ENCODE measurements around the gene GDAP2. TPM values are rescaled to one million over a fixed set of nuclear protein-coding genes. Genes with fewer than 3 reads are reported as not detected.

Gene GDAP2
- total and polyA plus RNA-seq, 4 donors, result 3.1 to 38.8 (median 18.5) TPM

DNA sequence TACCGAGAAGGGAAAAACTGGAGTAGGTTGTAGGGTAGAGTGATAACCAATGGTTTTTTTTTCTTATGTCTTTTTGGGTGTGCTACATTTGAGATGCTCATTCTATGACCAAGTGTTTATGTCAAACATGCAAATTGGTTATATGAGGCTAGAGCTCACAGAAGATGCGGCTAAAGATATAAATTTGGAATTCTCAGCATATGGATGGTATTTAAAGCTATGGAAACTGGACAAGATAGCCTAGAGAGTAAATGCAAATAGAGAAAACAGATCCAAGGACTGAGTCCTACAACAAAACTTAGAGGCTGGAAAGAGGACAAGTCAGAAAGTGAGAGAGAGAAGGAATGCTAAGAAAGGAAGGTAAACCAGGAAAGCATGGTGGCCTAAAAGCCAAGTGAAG, 7.4 kb downstream of the GDAP2 start:
- intact Hi-C loops (cut with DNase I), result no loop called here
- 96% methylated on average over 2 of the region's 2 CpGs for WGBS, 2 donors
- no peak overlapping the region for H3K27ac ChIP-seq (ENCODE audit: low read depth in 1 of 2, low read length in 2 of 2)

DNA sequence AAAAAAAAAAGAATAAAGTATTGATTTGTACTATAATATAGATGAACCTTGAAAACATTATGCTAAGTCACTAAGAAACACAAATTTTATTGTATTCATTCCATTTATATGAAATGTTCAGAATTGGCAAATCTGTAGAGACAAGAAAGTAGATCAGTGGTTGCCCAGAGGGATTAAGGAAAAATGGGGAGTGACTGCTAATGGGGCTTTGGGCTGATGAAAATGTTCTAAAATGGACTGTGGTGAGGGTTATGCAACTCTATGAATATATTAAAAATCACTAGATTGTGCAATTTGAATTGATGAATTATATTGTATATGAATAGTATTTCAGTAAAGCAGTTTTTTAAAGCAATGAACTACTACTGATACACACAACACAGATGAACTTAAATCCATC, 10.0 kb downstream of the GDAP2 start:
- Histone ChIP-seq H3K27ac (ENCODE audit: low read depth in 1 of 2, low read length in 2 of 2) (no peak overlapping the region), H3K27me3 (ENCODE audit: control insufficient read depth in 1 of 2, insufficient read depth in 2 of 2, low read length in 1 of 2) (no peaks in the 10 kb centered on the region), H3K9me3 (ENCODE audit: control insufficient read depth, low read length) (no peaks in the 10 kb centered on the region), H3K4me1 (ENCODE audit: control insufficient read depth in 1 of 2, insufficient read depth in 2 of 2, low read length in 2 of 2) (no peaks in the 10 kb centered on the region), H3K4me3 (ENCODE audit: low read length in 2 of 2) (no peak overlapping the region), H3K36me3 (ENCODE audit: control insufficient read depth in 1 of 2, insufficient read depth in 2 of 2, low read length in 1 of 2) (peaks cover 0 to 2% of the 10 kb centered on the region in 2 donors)
- DNase-seq (no peak), ATAC-seq (ENCODE audit: low FRiP score) (no peak)
- intact Hi-C loops (cut with DNase I), result no loop called here

More for the DNA sequence above, 7.4 kb downstream of the GDAP2 start:
- H3K27me3 ChIP-seq (ENCODE audit: control insufficient read depth in 1 of 2, insufficient read depth in 2 of 2, low read length in 1 of 2), result no peaks in the 10 kb centered on the region
- no peaks in the 10 kb centered on the region for H3K36me3 ChIP-seq (ENCODE audit: control insufficient read depth in 1 of 2, insufficient read depth in 2 of 2, low read length in 1 of 2)
- DNase-seq (no peak), ATAC-seq (ENCODE audit: low FRiP score) (no peak)
- no peaks in the 10 kb centered on the region for H3K4me1 ChIP-seq (ENCODE audit: control insufficient read depth in 1 of 2, insufficient read depth in 2 of 2, low read length in 2 of 2)
- no peaks in the 10 kb centered on the region for H3K9me3 ChIP-seq (ENCODE audit: control insufficient read depth, low read length)
- H3K4me3 ChIP-seq (ENCODE audit: low read length in 2 of 2), result no peak overlapping the region

DNA sequence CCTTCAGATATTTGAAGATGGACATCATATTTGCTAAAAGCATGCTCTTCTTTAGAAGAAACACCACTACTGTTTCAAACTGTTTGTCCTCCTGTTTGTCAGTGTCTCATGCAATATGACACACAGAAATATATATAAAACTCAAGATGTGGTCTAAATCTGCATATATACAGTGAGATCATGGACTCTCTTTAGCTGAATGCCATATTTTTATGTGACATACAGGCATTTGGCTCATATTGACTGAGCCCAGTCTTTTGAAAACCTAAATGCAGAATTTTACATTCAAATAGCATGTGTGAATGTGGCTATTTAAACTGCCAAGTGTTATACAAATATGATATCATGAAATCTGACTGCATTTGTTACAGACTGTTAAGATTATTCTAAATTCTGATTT, 18.4 kb downstream of the GDAP2 start:
- H3K9me3 ChIP-seq (ENCODE audit: control insufficient read depth, low read length), result no peaks in the 10 kb centered on the region
- H3K4me3 ChIP-seq (ENCODE audit: low read length in 2 of 2), result no peak overlapping the region
- H3K4me1 ChIP-seq (ENCODE audit: control insufficient read depth in 1 of 2, insufficient read depth in 2 of 2, low read length in 2 of 2), result no peaks in the 10 kb centered on the region
- DNase-seq (no peak), ATAC-seq (ENCODE audit: low FRiP score) (no peak)
- no peaks in the 10 kb centered on the region for H3K27me3 ChIP-seq (ENCODE audit: control insufficient read depth in 1 of 2, insufficient read depth in 2 of 2, low read length in 1 of 2)
- H3K27ac ChIP-seq (ENCODE audit: low read depth in 1 of 2, low read length in 2 of 2), result no peak overlapping the region
- peaks cover under 1 to 3% of the 10 kb centered on the region in 2 donors for H3K36me3 ChIP-seq (ENCODE audit: control insufficient read depth in 1 of 2, insufficient read depth in 2 of 2, low read length in 1 of 2)
- intact Hi-C loops (cut with DNase I), result no loop called here

DNA sequence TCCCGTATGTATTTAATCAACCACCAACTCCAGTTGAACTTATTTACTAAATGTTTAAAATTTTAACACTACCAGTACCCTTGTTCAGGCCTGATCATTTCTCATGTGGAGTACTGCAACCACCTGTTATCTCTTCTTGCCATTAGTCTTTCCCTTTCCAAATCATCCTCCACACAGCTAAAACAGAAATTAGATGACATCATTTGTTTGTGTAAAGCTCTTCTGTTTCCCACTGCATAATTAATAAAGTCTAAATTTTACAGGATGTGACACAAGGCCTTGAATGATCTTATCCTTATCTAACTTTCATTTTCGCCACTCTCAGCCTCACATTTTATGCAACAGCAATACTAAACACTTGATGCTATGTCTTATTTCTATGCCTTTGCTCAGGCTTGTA, 24.4 kb downstream of the GDAP2 start:
- DNase-seq, result no peak
- H3K9me3 ChIP-seq (ENCODE audit: control insufficient read depth, low read length), result no peaks in the 10 kb centered on the region
- H3K4me1 ChIP-seq (ENCODE audit: control insufficient read depth in 1 of 2, insufficient read depth in 2 of 2, low read length in 2 of 2), result no peaks in the 10 kb centered on the region
- no peak overlapping the region for H3K4me3 ChIP-seq (ENCODE audit: low read length in 2 of 2)
- peaks cover 2 to 5% of the 10 kb centered on the region in 2 donors for H3K36me3 ChIP-seq (ENCODE audit: control insufficient read depth in 1 of 2, insufficient read depth in 2 of 2, low read length in 1 of 2)
- intact Hi-C loops (cut with DNase I), result no loop called here
- H3K27ac ChIP-seq (ENCODE audit: low read depth in 1 of 2, low read length in 2 of 2), result no peak overlapping the region
- no peaks in the 10 kb centered on the region for H3K27me3 ChIP-seq (ENCODE audit: control insufficient read depth in 1 of 2, insufficient read depth in 2 of 2, low read length in 1 of 2)
- no peak for ATAC-seq (ENCODE audit: low FRiP score)
- 90 to 92% methylated on average over 2 of the region's 2 CpGs for WGBS, 2 donors

DNA sequence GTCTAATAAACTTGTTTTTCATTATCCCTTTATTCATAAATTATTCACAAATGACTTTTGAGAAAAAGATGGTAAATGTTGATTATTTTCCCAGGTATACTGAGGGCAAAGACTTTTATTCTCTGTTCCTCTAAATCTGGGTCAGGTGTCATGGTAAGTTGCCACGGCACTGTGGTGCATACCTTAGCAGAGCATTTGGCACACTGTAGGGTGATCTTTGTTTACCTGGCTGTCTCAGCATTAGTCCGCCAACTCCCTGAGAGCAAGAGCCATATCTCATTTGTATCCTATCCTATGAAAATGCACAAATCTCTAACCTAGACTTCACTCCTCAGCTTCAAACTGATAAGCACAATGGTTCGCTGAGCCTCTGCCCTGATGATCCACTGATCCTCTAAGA, 24.9 kb downstream of the GDAP2 start:
- no peaks in the 10 kb centered on the region for H3K27me3 ChIP-seq (ENCODE audit: control insufficient read depth in 1 of 2, insufficient read depth in 2 of 2, low read length in 1 of 2)
- no peaks in the 10 kb centered on the region for H3K9me3 ChIP-seq (ENCODE audit: control insufficient read depth, low read length)
- peaks cover 2 to 5% of the 10 kb centered on the region in 2 donors for H3K36me3 ChIP-seq (ENCODE audit: control insufficient read depth in 1 of 2, insufficient read depth in 2 of 2, low read length in 1 of 2)
- H3K4me1 ChIP-seq (ENCODE audit: control insufficient read depth in 1 of 2, insufficient read depth in 2 of 2, low read length in 2 of 2), result no peaks in the 10 kb centered on the region
- H3K4me3 ChIP-seq (ENCODE audit: low read length in 2 of 2), result no peak overlapping the region
- DNase-seq (no peak), ATAC-seq (ENCODE audit: low FRiP score) (no peak)
- intact Hi-C loops (cut with DNase I), result no loop called here
- no peak overlapping the region for H3K27ac ChIP-seq (ENCODE audit: low read depth in 1 of 2, low read length in 2 of 2)
- 94 to 95% methylated on average over 3 of the region's 3 CpGs for WGBS, 2 donors

DNA sequence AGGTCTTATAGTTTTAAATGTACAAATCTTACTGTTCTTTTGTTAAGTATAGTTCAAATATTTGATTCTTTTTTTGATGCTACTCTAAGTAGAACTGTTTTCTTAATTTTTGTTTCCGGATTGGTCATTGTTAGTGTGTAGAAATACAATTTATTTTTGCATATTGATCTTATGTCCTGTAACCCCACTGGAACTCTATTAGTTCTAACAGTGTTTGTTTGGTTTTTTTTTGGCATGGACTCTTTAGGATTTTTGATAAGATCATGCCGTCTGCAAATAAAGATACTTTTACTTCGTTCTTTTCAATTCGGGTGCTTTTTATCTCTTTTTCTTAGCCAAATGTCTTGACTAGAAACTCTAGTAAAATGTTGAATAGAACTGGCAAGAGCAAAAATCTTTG, 26.5 kb downstream of the GDAP2 start:
- Histone ChIP-seq H3K4me3 (ENCODE audit: low read length in 2 of 2) (no peak overlapping the region), H3K27me3 (ENCODE audit: control insufficient read depth in 1 of 2, insufficient read depth in 2 of 2, low read length in 1 of 2) (no peaks in the 10 kb centered on the region), H3K4me1 (ENCODE audit: control insufficient read depth in 1 of 2, insufficient read depth in 2 of 2, low read length in 2 of 2) (no peaks in the 10 kb centered on the region), H3K27ac (ENCODE audit: low read depth in 1 of 2, low read length in 2 of 2) (no peak overlapping the region), H3K36me3 (ENCODE audit: control insufficient read depth in 1 of 2, insufficient read depth in 2 of 2, low read length in 1 of 2) (peaks cover 4 to 5% of the 10 kb centered on the region in 2 donors), H3K9me3 (ENCODE audit: control insufficient read depth, low read length) (no peaks in the 10 kb centered on the region)
- DNase-seq (no peak), ATAC-seq (ENCODE audit: low FRiP score) (no peak)
- WGBS, 2 donors, result 71 to 80% methylated on average over 4 of the region's 4 CpGs
- intact Hi-C loops (cut with DNase I), result no loop called here

DNA sequence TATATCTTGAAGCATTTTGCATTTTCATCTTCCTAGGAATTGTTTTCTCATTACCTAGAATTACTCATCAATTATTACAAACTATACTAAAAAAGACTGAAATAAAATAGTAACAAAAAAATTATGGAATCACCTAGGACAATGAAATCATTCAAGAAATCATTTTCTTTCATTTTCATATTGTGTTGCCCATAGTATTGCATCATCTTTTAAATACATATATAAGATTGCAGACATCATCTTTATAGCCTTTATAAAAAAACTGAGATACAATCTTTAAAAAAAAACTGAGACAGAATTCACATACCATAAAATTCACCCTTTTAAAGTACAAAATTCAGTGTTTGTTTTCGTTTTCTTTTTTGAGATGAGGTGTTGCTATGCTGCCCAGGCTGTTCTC, 29.6 kb downstream of the GDAP2 start:
- peaks cover 2% of the 10 kb centered on the region in 2 donors for H3K36me3 ChIP-seq (ENCODE audit: control insufficient read depth in 1 of 2, insufficient read depth in 2 of 2, low read length in 1 of 2)
- no peak for ATAC-seq (ENCODE audit: low FRiP score)
- DNase-seq, result no peak
- no peaks in the 10 kb centered on the region for H3K4me1 ChIP-seq (ENCODE audit: control insufficient read depth in 1 of 2, insufficient read depth in 2 of 2, low read length in 2 of 2)
- H3K27me3 ChIP-seq (ENCODE audit: control insufficient read depth in 1 of 2, insufficient read depth in 2 of 2, low read length in 1 of 2), result no peaks in the 10 kb centered on the region
- H3K9me3 ChIP-seq (ENCODE audit: control insufficient read depth, low read length), result no peaks in the 10 kb centered on the region
- no peak overlapping the region for H3K27ac ChIP-seq (ENCODE audit: low read depth in 1 of 2, low read length in 2 of 2)
- intact Hi-C loops (cut with DNase I), result loop anchor here (5.0 to 10.0 kb wide), 4 partner anchors 142 to 388 kb away; partner anchors contain the start of gene TENT5C (in 2 of the 2)
- no peak overlapping the region for H3K4me3 ChIP-seq (ENCODE audit: low read length in 2 of 2)
- 87 to 89% methylated on average over 1 of the region's 1 CpG for WGBS, 2 donors

DNA sequence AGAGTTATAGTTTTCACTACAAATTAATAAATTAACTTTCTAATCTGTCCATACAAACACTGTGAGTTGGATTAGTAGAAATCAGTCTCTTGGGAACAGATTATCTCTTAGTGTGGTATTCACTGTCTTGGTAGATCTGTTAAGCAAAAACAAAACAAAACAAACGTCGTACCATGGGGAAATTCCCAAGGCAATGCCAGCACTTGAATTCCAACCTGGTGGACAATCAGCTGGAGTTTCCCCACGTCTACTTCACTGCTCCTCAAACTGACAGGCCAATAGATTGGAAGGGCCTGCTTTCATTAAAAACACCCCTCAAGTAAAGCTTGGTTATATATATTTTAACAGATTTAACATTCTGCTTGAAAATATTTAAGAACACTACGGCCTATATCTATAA, 31.9 kb downstream of the GDAP2 start:
- Histone ChIP-seq H3K27ac (ENCODE audit: low read depth in 1 of 2, low read length in 2 of 2) (no peak overlapping the region), H3K27me3 (ENCODE audit: control insufficient read depth in 1 of 2, insufficient read depth in 2 of 2, low read length in 1 of 2) (no peaks in the 10 kb centered on the region), H3K36me3 (ENCODE audit: control insufficient read depth in 1 of 2, insufficient read depth in 2 of 2, low read length in 1 of 2) (peaks cover 0 to 2% of the 10 kb centered on the region in 2 donors), H3K4me1 (ENCODE audit: control insufficient read depth in 1 of 2, insufficient read depth in 2 of 2, low read length in 2 of 2) (no peaks in the 10 kb centered on the region), H3K9me3 (ENCODE audit: control insufficient read depth, low read length) (no peaks in the 10 kb centered on the region), H3K4me3 (ENCODE audit: low read length in 2 of 2) (no peak overlapping the region)
- ATAC-seq (ENCODE audit: low FRiP score), result no peak
- intact Hi-C loops (cut with DNase I), result loop anchor here (5.0 to 10.0 kb wide), 4 partner anchors 140 to 385 kb away; partner anchors contain the start of gene TENT5C (in 2 of the 2)
- DNase-seq, result no peak
- WGBS, 2 donors, result 19 to 27% methylated on average over 4 of the region's 4 CpGs

DNA sequence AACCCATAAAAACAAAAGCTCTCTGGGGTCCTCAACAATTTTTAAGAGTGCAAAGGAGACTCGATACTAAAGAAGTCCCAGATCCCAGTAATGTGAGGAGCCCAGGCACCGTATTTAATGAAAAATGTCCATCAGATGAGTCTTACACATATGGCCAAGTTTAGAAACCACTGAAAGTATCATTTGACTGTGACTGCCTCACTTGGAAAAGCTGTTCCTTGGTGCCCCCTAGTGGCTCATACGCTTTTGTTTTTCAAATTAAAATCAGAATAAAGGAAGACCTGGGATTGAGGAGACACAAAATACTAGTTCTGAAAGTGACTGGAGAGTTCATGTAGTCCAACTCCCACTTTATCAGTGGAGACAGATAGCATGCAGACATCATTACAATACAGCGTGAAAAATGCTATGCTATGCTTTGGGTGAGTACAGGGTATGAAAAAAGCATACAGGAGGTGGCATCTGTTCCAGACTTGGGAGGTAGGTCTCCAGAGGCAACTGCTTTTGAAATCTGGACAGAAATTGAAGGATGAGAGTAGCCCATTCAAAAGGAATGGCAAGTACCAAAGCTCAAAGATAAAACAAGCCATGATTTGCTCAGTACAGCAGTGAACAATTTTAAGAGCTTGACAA, 33.8 kb downstream of the GDAP2 start:
- DNase-seq (peak in 1 of 2 donors; percentile 59), ATAC-seq (ENCODE audit: low FRiP score) (peak; percentile 84)
- Histone ChIP-seq H3K9me3 (ENCODE audit: control insufficient read depth, low read length) (no peaks in the 10 kb centered on the region), H3K36me3 (ENCODE audit: control insufficient read depth in 1 of 2, insufficient read depth in 2 of 2, low read length in 1 of 2) (peaks cover 0 to 2% of the 10 kb centered on the region in 2 donors), H3K4me1 (ENCODE audit: control insufficient read depth in 1 of 2, insufficient read depth in 2 of 2, low read length in 2 of 2) (no peaks in the 10 kb centered on the region), H3K27ac (ENCODE audit: low read depth in 1 of 2, low read length in 2 of 2) (no peak overlapping the region), H3K27me3 (ENCODE audit: control insufficient read depth in 1 of 2, insufficient read depth in 2 of 2, low read length in 1 of 2) (no peaks in the 10 kb centered on the region), H3K4me3 (ENCODE audit: low read length in 2 of 2) (no peak overlapping the region)
- 6 to 7% methylated on average over 4 of the region's 4 CpGs for WGBS, 2 donors
- intact Hi-C loops (cut with DNase I), result loop anchor here (1.0 to 10.0 kb wide), 5 partner anchors 137 to 383 kb away; partner anchors contain the start of gene TENT5C (in 2 of the 2)

Measured in aorta (tissue), 5 donors.